Measurements from ENCODE around the gene SPRY1.

The SPRY1 gene

GRCh38 chr4:123446865-123447474 lies 50.4 kb downstream of the SPRY1 start:
- no peak for DNase-seq

- DNase-seq = no peak
Measured at GRCh38 chr4:123449362-123449761, 52.8 kb downstream of the SPRY1 start.

- DNase-seq = no peak
Measured at GRCh38 chr4:123449780-123450179, 53.2 kb downstream of the SPRY1 start.

- DNase-seq = no peak
Measured at GRCh38 chr4:123450393-123450792, 53.8 kb downstream of the SPRY1 start.

- peak in 1 of 2 donors; percentile 56 for DNase-seq
Measured at GRCh38 chr4:123452616-123453015, 56.0 kb downstream of the SPRY1 start.

- DNase-seq = no peak
Measured at GRCh38 chr4:123453061-123453680, 56.6 kb downstream of the SPRY1 start.

Measured in CD4-positive, alpha-beta T cell treated with Interleukin-1 beta for 1 hour (primary cell).